ENCODE results near the gene MPP4. TPM values are rescaled to one million over a fixed set of nuclear protein-coding genes. Genes with fewer than 3 reads are reported as not detected.

Gene MPP4
- polyA plus RNA-seq, 1 experiment: 8.6 TPM

GRCh38 chr2:201709049-201709448 lies 10.6 kb upstream of the MPP4 start:
- DNase-seq (ENCODE audit: low read depth, low spot score): no peak
- Histone ChIP-seq H3K9me3 (ENCODE audit: control insufficient read depth, insufficient read depth, low read length) (no peaks in the 10 kb centered on the region), H3K4me3 (ENCODE audit: low read depth, low read length) (no peak overlapping the region), H3K27me3 (ENCODE audit: control insufficient read depth, insufficient read depth, low read length) (no peaks in the 10 kb centered on the region), H3K27ac (ENCODE audit: low read depth, low read length) (no peak overlapping the region)
- ChIA-PET CTCF (interaction anchor here (2.1 kb wide), 1 partner anchor 477 kb away, joined by 5 read pairs; no protein-coding TSS in a partner anchor), POLR2A (no interaction called here)
- no peak for TF ChIP-seq CTCF (IDR thresholded peaks at IDR 0.05; ENCODE audit: low read depth, low read length)

GRCh38 chr2:201707753-201708152 lies 9.3 kb upstream of the MPP4 start:
- H3K4me3 ChIP-seq (ENCODE audit: low read depth, low read length): no peak overlapping the region
- ChIA-PET CTCF (interaction anchor here (1.3 to 2.1 kb wide), 3 partner anchors 65 to 476 kb away, joined by 3 to 6 read pairs (median 5); partner anchors contain the start of gene TMEM237), POLR2A (no interaction called here)
- no peaks in the 10 kb centered on the region for H3K9me3 ChIP-seq (ENCODE audit: control insufficient read depth, insufficient read depth, low read length)
- TF ChIP-seq CTCF (IDR thresholded peaks at IDR 0.05; ENCODE audit: low read depth, low read length): peak; percentile 53
- no peaks in the 10 kb centered on the region for H3K27me3 ChIP-seq (ENCODE audit: control insufficient read depth, insufficient read depth, low read length)
- peak; percentile 20 for DNase-seq (ENCODE audit: low read depth, low spot score)
- H3K27ac ChIP-seq (ENCODE audit: low read depth, low read length): no peak overlapping the region

GRCh38 chr2:201707142-201707541 lies 8.7 kb upstream of the MPP4 start:
- ChIA-PET POLR2A (no interaction called here), CTCF (interaction anchor here (0.6 to 1.7 kb wide), 2 partner anchors 64 to 460 kb away, joined by 3 to 4 read pairs; partner anchors contain the start of gene TMEM237)
- Histone ChIP-seq H3K4me3 (ENCODE audit: low read depth, low read length) (no peak overlapping the region), H3K27ac (ENCODE audit: low read depth, low read length) (no peak overlapping the region), H3K27me3 (ENCODE audit: control insufficient read depth, insufficient read depth, low read length) (no peaks in the 10 kb centered on the region), H3K9me3 (ENCODE audit: control insufficient read depth, insufficient read depth, low read length) (no peaks in the 10 kb centered on the region)
- no peak for TF ChIP-seq CTCF (IDR thresholded peaks at IDR 0.05; ENCODE audit: low read depth, low read length)
- DNase-seq (ENCODE audit: low read depth, low spot score): no peak

GRCh38 chr2:201704536-201704935 lies 6.1 kb upstream of the MPP4 start:
- no peak for DNase-seq (ENCODE audit: low read depth, low spot score)

GRCh38 chr2:201701646-201702045 lies 3.2 kb upstream of the MPP4 start:
- no peaks in the 10 kb centered on the region for H3K9me3 ChIP-seq (ENCODE audit: control insufficient read depth, insufficient read depth, low read length)
- TF ChIP-seq CTCF (IDR thresholded peaks at IDR 0.05; ENCODE audit: low read depth, low read length): no peak
- ChIA-PET POLR2A (no interaction called here), CTCF (no interaction called here)
- no peaks in the 10 kb centered on the region for H3K27me3 ChIP-seq (ENCODE audit: control insufficient read depth, insufficient read depth, low read length)
- H3K4me3 ChIP-seq (ENCODE audit: low read depth, low read length): no peak overlapping the region
- DNase-seq (ENCODE audit: low read depth, low spot score): no peak
- no peak overlapping the region for H3K27ac ChIP-seq (ENCODE audit: low read depth, low read length)

More at GRCh38 chr2:201704536-201704935, 6.1 kb upstream of the MPP4 start:
- ChIA-PET CTCF (no interaction called here), POLR2A (no interaction called here)
- Histone ChIP-seq H3K27me3 (ENCODE audit: control insufficient read depth, insufficient read depth, low read length) (no peaks in the 10 kb centered on the region), H3K4me3 (ENCODE audit: low read depth, low read length) (no peak overlapping the region), H3K9me3 (ENCODE audit: control insufficient read depth, insufficient read depth, low read length) (no peaks in the 10 kb centered on the region), H3K27ac (ENCODE audit: low read depth, low read length) (no peak overlapping the region)
- no peak for TF ChIP-seq CTCF (IDR thresholded peaks at IDR 0.05; ENCODE audit: low read depth, low read length)
